Measurements from ENCODE around the gene NRXN3. TPM values are rescaled to one million over a fixed set of nuclear protein-coding genes. Genes with fewer than 3 reads are reported as not detected.

The NRXN3 gene
- total RNA-seq, 1 donor from 2014 or later = not detected

GRCh38 chr14:78576437-78577166 lies 406.4 kb downstream of the NRXN3 start:
- intact Hi-C loops (cut with micrococcal nuclease) = no loop called here

GRCh38 chr14:78581229-78581628 lies 411.1 kb downstream of the NRXN3 start:
- intact Hi-C loops (cut with micrococcal nuclease) = no loop called here

DNA sequence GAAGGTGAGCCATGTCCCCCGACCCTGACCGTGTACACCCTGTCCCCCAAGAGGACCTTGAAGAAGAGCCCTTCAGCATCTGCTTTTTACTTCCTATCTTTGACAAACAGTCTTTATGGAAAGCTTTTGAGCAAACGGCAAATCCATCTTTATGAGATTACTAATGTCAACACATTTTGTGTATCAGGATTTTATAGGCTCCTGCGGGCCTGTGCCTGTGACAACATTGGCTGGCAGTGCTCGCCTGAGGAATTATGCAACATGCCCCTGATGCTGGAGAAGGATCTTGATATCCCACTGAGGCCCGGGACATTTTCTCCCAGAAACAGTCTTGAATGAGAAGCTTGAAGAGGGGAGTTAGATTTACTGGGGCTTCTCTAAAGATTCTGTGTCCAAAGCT lies 416.5 kb downstream of the NRXN3 start:
- intact Hi-C loops (cut with micrococcal nuclease) = no loop called here

DNA sequence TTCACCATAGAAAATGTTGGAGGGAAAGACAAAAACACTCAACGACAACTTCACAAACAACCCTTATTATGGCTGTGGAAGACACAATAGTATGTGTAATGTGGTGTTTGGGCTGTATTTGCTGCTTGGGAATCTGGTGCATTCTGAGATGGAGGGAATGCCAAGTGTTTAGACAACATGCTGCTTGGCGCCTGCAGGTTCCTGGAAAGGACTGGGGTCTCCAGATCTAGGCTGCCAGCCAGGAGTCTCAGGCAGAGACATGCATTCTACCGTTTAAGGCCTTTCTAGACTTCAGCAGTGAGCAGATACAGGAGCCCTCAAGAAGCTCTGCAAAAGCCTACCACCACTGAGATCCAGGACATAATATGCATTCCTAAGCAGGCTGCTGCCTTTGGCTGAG lies 418.7 kb downstream of the NRXN3 start:
- intact Hi-C loops (cut with micrococcal nuclease) = no loop called here

GRCh38 chr14:78592616-78593219 lies 422.5 kb downstream of the NRXN3 start:
- intact Hi-C loops (cut with micrococcal nuclease) = no loop called here

DNA sequence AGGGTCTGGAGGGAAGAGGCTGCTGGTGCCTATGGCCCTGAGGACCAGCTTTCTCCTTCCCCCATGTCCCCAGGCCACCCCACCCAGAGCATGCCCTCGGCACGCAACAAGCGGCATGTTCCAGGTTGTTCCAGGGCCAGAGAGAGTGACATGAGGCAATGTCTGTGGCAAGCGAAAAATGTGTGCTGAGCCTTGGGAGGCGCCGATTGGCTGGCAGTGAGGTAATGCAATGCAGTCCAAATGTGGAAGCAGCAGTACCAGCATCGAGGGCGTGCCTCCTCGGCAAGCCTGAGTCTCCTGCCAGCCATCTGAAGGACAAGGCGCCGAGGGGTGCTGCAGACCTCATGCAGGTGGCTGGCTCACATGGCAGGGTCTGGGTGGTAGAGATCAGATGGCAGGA lies 423.8 kb downstream of the NRXN3 start:
- intact Hi-C loops (cut with micrococcal nuclease) = no loop called here

DNA sequence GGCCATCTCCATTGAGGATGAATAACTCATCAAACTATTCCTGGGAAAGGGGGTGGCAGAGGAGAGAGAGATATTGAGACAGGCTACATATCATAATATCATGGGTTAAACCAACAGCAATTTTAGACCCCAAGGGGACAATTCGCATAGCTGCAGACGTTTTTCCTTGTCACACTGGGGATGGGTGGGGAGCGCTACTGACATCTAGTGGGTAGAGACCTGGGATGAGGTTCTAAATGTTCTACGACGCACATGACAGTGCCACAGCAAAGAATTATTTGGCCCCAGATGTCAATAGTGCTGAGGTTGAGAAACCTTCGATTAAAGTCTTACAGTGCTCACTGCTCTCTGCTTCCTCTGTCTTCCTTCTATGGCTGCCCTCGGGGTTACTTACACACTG lies 425.6 kb downstream of the NRXN3 start:
- intact Hi-C loops (cut with micrococcal nuclease) = loop anchor here (5.0 kb wide), 1 partner anchor 733 kb away; no protein-coding TSS in a partner anchor

- intact Hi-C loops (cut with micrococcal nuclease) = loop anchor here (1.0 to 5.0 kb wide), 2 partner anchors 576 to 736 kb away; no protein-coding TSS in a partner anchor
Measured at GRCh38 chr14:78598046-78598920, 428.1 kb downstream of the NRXN3 start.

DNA sequence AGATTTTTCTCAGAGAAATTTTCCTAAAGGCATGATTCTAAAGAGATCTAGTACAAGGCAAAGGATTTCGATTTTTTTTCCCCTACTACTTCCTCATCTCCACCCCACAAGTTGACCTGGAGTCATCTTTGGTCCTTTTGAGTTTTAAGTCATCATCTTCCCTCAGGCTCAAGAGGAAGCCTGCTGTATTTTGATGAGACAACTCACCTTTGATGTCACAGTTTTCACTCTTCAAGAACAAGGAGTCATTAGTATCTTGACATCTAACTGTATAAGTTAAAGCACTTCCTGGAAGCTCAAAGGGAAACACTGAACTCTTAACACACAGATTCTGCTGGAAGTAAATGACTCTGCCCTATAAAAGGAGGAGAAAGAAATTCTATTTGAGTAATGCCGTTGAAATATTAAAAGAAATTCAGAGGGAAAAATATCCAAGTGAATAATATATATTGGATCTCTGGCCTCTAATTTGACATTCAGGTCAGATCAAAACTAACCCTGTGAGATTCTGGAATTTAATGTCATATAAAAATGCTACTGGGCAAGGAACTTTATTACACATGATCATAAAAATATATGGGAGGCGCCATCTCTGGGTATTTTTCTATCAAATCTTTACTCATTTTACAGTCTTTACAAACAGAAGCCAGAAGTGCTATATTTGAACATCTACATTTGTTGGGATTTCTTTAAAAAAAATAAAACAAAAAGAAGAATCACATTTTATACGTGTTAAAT lies 435.0 kb downstream of the NRXN3 start:
- intact Hi-C loops (cut with micrococcal nuclease) = no loop called here

DNA sequence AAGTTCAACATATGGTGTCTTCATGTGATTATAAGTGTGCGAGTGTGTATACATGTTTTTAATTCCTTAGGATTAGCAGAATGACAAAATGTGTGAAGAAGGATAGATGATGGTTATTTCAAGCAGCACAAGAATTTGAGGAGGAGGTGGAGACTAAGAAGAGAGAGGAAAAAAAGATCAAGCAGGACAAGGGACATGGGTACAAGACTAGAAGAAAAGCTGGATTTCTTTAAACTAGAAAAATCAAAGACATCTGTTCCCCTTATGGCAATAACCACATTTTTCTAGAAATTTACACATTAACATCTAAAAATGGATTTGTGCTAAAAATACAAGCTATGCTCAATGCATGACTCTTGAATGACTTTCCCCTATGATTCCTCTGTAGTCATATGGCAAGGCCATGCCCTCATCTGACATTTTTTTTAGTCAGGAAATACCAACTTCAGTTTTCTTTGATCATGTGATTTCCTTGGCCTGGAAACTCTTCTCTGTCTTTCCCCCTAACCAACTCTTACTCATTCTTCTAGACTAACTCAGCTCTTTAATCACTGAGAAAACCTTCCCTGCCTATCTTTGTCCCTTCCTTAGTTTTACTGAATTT lies 435.8 kb downstream of the NRXN3 start:
- intact Hi-C loops (cut with micrococcal nuclease) = no loop called here

DNA sequence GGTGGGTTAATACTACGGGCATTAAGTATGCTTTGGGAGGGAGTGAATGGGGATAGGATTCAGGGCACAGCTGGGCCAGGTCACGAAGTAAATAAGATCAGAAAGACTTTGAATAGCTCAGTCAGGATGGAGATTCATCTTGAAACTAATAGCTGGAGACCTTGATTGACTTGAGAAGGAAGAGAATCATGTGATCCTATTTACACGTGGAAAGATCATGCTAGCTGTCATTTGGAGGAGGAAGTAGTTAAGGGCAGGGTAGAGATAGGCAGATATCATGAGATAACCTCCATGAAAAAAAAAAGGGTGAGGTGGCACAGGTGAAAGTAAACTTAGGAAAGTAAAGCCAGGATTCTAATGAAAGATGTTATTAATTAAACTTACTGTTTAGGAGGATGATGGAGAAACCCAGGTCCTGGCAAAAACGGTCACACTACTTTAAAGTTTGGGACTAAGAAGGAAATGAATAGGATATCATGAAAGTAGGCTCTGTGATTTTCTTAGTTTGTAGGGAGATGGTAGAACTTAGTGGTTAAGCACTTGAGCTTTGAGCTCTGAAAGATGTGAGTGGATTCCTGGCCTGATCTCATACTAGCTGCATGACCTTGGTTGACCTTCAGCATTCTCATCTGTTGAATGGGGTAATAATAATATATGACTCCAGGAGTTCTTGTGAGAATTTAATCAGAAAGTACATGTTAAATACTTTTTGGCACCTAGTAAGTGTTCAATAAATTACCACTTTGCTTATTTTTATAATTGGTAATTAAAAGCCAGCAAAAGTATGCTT lies 439.0 kb downstream of the NRXN3 start:
- intact Hi-C loops (cut with micrococcal nuclease) = no loop called here

DNA sequence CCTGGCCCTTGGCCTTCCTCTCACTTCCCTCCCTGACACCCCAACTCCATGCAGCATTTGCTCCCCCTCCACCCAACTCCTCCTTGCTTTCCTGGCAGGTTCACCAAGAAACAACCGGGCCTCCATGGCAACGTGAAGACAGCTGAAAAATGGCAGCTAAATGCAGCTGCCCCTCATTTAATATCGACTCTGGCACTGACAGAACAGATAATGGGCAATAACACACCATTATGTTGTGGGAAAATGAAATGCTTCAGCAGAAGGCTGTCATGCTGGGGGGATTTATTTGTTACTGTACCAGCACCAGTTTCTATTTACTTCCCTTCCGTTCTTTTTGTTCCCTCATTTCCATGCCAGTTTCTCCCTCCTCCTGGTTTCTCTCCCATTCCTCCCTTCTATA lies 440.8 kb downstream of the NRXN3 start:
- intact Hi-C loops (cut with micrococcal nuclease) = no loop called here

DNA sequence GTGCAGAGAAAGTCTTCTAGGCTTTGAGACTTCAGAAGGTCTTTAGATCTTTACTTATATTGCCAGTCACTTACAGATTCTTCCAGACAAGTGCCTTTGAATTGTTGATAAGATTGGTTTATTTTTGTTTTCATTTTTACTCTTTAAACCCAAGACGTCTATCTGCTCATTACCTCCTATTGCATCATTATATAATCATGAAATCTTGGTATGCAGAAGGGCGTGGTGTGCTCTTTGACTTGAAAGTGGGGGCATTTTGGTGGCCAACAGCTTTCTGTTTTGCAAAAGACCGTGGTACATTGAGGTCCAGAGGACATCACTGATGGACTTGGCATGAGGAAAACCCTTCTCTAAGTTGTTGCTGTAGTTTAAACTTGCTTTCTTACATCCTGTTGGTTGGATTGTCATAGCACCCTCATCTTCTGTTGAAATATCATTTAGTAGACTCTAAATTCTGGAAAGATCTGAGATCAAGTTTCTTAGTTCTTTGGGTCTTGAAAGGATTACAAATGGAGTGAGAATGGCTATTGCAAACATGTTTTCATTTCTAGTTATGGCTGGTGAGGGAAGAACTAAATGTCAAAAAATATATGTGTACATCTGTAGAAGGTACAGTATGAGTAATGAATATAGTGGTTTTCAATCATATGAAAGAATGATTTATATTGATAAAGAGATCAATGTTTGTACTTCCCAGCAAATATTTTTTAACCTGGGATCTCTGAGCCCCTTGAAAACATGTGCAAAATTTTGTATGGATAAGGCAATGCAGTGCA lies 441.8 kb downstream of the NRXN3 start:
- intact Hi-C loops (cut with micrococcal nuclease) = no loop called here

- intact Hi-C loops (cut with micrococcal nuclease) = no loop called here
Measured at GRCh38 chr14:78612666-78613065, 442.5 kb downstream of the NRXN3 start.

- intact Hi-C loops (cut with micrococcal nuclease) = no loop called here
Measured at GRCh38 chr14:78614593-78614992, 444.4 kb downstream of the NRXN3 start.

- intact Hi-C loops (cut with micrococcal nuclease) = no loop called here
Measured at GRCh38 chr14:78617735-78618134, 447.6 kb downstream of the NRXN3 start.

- intact Hi-C loops (cut with micrococcal nuclease) = no loop called here
Measured at GRCh38 chr14:78618368-78618767, 448.2 kb downstream of the NRXN3 start.

GRCh38 chr14:78627114-78627513 lies 456.9 kb downstream of the NRXN3 start:
- intact Hi-C loops (cut with micrococcal nuclease) = no loop called here

DNA sequence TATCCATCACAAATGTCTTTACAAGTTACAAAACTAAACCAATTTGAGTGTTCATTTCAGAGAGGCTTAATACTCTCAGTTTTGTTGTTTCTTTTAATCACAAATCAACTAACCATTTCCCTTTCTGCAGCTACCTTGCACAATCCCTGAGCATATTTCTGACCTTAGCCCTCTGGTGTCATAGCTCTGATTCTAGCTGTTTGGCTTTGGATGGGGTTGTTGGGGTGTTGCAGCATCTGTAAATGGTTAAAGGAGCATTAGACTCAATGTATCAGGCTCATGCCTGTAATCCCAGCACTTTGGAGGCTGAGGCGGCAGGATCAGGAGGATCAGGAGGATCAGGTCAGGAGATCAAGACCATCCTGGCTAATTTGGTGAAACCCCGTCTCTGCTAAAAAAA lies 461.4 kb downstream of the NRXN3 start:
- intact Hi-C loops (cut with micrococcal nuclease) = no loop called here

Data from T-helper 2 cell treated with Interferon-gamma antibody and Interleukin-4, amounts not matched to agents 100 ng/mL and 5 ng/mL, for 36 hours (primary cell).